Liver (tissue), 9 donors: ENCODE measurements around the gene RGS4. TPM values are rescaled to one million over a fixed set of nuclear protein-coding genes. Genes with fewer than 3 reads are reported as not detected.

Source experiments
- DNase-seq: peaks from one replicate; pipeline ENCODE4 v3.0.0-alpha.2; 2017; ENCODE audit warnings: low spot score
- H3K27ac ChIP-seq, 2 donors: one replicate each; pipeline ENCODE4 v1.7.0; 2013; ENCODE audit warnings: inconsistent platforms in 2 of 2, low read length in 2 of 2, control low read depth in 1 of 2, low read depth in 1 of 2, mild to moderate bottlenecking in 1 of 2
- H3K27me3 ChIP-seq, 4 donors: one replicate each; pipeline versions ENCODE4 v1.6.1 to v1.7.0; 2013; ENCODE audit warnings: low read length in 3 of 4, inconsistent platforms in 1 of 4, mild to moderate bottlenecking in 1 of 4, moderate library complexity in 1 of 4; ENCODE audit not compliant: control insufficient read depth in 4 of 4, insufficient read depth in 4 of 4
- H3K36me3 ChIP-seq, 4 donors: one replicate each; pipeline versions ENCODE4 v1.6.1 to v1.7.0; 2013; ENCODE audit warnings: low read length in 3 of 4, mild to moderate bottlenecking in 3 of 4, low read depth in 1 of 4, moderate library complexity in 1 of 4; ENCODE audit not compliant: control insufficient read depth in 4 of 4, insufficient read depth in 3 of 4
- H3K4me1 ChIP-seq, 4 donors: one replicate each; pipeline versions ENCODE4 v1.6.1 to v1.7.0; 2013; ENCODE audit warnings: low read length in 3 of 4, mild to moderate bottlenecking in 3 of 4, moderate library complexity in 1 of 4; ENCODE audit not compliant: control insufficient read depth in 4 of 4, insufficient read depth in 4 of 4
- H3K4me3 ChIP-seq, 3 donors: one replicate each; pipeline versions ENCODE4 v1.6.1 to v1.7.0; 2013; ENCODE audit warnings: low read length in 3 of 3, control low read depth in 1 of 3, low read depth in 1 of 3, mild to moderate bottlenecking in 1 of 3
- H3K9ac ChIP-seq, 2 donors: one replicate each; pipeline ENCODE4 v1.7.0; 2013; ENCODE audit warnings: low read length in 2 of 2, mild to moderate bottlenecking in 2 of 2, moderate library complexity in 2 of 2, control low read depth in 1 of 2, low read depth in 1 of 2
- H3K9me3 ChIP-seq, 4 donors: one replicate each; pipeline versions ENCODE4 v1.6.1 to v1.7.0; 2013; ENCODE audit warnings: low read length in 3 of 4; ENCODE audit not compliant: control insufficient read depth in 4 of 4
- EGR1 ChIP-seq, 2 donors: IDR thresholded peaks; 2 replicates each; pipeline ENCODE4 v1.6.1; 2016 to 2018; ENCODE audit warnings: antibody characterized with exemption in 2 of 2, low read depth in 2 of 2
- FOXA1 ChIP-seq: IDR thresholded peaks from 2 replicates; pipeline ENCODE4 v1.6.1; 2016; ENCODE audit warnings: antibody characterized with exemption
- GABPA ChIP-seq, 2 donors: IDR thresholded peaks in 1 of 2; conservative IDR thresholded peaks in 1 of 2; 2 replicates each; pipeline ENCODE4 v1.6.1; 2016; ENCODE audit warnings: antibody characterized with exemption in 2 of 2, mild to moderate bottlenecking in 1 of 2, moderate library complexity in 1 of 2
- HNF4A ChIP-seq, 2 donors: conservative IDR thresholded peaks; 2 replicates each; pipeline ENCODE4 v1.6.1; 2016; ENCODE audit warnings: antibody characterized with exemption in 2 of 2, mild to moderate bottlenecking in 2 of 2
- HNF4G ChIP-seq: IDR thresholded peaks from 2 replicates; pipeline ENCODE4 v1.6.1; 2016; ENCODE audit warnings: antibody characterized with exemption
- JUND ChIP-seq, 2 donors: IDR thresholded peaks; 2 replicates each; pipeline ENCODE4 v1.6.1; 2016; ENCODE audit warnings: antibody characterized with exemption in 2 of 2
- RAD21 ChIP-seq, 2 donors: IDR thresholded peaks; 2 replicates each; pipeline ENCODE4 v1.6.1; 2016; ENCODE audit warnings: antibody characterized with exemption in 2 of 2, mild to moderate bottlenecking in 2 of 2
- RXRA ChIP-seq, 2 donors: IDR thresholded peaks; 2 replicates each; pipeline ENCODE4 v1.6.1; 2017 to 2018; ENCODE audit warnings: antibody characterized with exemption in 2 of 2, mild to moderate bottlenecking in 1 of 2
- SP1 ChIP-seq: IDR thresholded peaks from 2 replicates; pipeline ENCODE4 v1.6.1; 2018; ENCODE audit warnings: antibody characterized with exemption, mild to moderate bottlenecking
- TAF1 ChIP-seq: conservative IDR thresholded peaks from 2 replicates; pipeline ENCODE4 v1.6.1; 2016; ENCODE audit warnings: antibody characterized with exemption, mild to moderate bottlenecking
- WGBS: extraction: QIAGEN DNeasy Blood & Tissue Kit; methylation state at CpG from one replicate; pipeline ENCODE4 v1.1.7; 2013; 5-methylcytosine and 5-hydroxymethylcytosine counted together
- polyA plus RNA-seq, 2 donors: library from polyadenylated mRNA; stranded (reverse) in 1 of 2; unstranded in 1 of 2; fragments of 200-250 nt in 1 of 2; fragments of >200 nt in 1 of 2; fragmentation: Nextera tagmentation in 1 of 2; extraction: Ambion mirVana in 1 of 2; gene quantifications; one replicate each; pipeline versions ENCODE4 v1.2.1 to v1.2.3, GENCODE V29; 2013 to 2015
- total RNA-seq, 2 donors: library from RNA; depleted of rRNA; stranded (reverse); fragments of >200 nt; gene quantifications; one replicate each; pipeline ENCODE4 v1.2.3, GENCODE V29; 2014
- TF ChIP-seq, protein P1 (sequence below): IDR thresholded peaks from 2 replicates; pipeline ENCODE4 v1.6.1; 2016; ENCODE audit warnings: antibody characterized with exemption, mild to moderate bottlenecking
- TF ChIP-seq, protein P2 (sequence below): fragments of 150-350 bp; IDR thresholded peaks from 2 replicates; pipeline ENCODE4 v1.5.1; 2017; ENCODE audit warnings: improper control_type of control experiment, low read depth, low read length; ENCODE audit not compliant: missing input control
- TF ChIP-seq, protein P3 (sequence below): IDR thresholded peaks from 2 replicates; pipeline ENCODE4 v1.6.1; 2016; ENCODE audit warnings: antibody characterized with exemption
- TF ChIP-seq, protein P4 (sequence below): IDR thresholded peaks from 2 replicates; pipeline ENCODE4 v1.6.1; 2016; ENCODE audit warnings: antibody characterized with exemption
- donor health status: healthy.
- donor health status: healthy.
- donor health status: healthy.
- donor health status: healthy.
- donor health status: healthy.

The RGS4 gene
- total RNA-seq (under 1 TPM; 0.37 to 0.84 TPM), polyA plus RNA-seq (1 to 10 TPM in 1 of 2 donors, under 1 TPM in 1; 0.67 to 1.4 TPM)

DNA sequence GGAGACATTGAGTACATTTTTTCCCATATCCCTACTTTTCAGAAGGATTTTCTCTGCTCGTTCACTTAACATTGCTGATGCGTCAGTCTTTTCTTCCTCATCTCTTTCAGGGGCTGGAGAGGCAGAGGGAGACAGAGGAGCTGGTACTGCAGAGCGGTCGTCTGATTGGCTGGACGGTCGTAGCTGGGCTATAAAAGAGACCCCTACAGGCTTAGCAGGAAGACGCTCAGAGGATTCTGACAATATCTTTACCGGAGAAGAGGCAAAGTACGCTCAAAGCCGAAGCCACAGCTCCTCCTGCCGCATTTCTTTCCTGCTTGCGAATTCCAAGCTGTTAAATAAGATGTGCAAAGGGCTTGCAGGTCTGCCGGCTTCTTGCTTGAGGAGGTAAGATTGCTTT lies at the start of gene RGS4:
Gene RGS4, plus strand, starts transcription at position 220 of the 400 bp plus-strand sequence. Its CDS starts 124 bp downstream, at position 344.
- TF ChIP-seq, protein P1, sequence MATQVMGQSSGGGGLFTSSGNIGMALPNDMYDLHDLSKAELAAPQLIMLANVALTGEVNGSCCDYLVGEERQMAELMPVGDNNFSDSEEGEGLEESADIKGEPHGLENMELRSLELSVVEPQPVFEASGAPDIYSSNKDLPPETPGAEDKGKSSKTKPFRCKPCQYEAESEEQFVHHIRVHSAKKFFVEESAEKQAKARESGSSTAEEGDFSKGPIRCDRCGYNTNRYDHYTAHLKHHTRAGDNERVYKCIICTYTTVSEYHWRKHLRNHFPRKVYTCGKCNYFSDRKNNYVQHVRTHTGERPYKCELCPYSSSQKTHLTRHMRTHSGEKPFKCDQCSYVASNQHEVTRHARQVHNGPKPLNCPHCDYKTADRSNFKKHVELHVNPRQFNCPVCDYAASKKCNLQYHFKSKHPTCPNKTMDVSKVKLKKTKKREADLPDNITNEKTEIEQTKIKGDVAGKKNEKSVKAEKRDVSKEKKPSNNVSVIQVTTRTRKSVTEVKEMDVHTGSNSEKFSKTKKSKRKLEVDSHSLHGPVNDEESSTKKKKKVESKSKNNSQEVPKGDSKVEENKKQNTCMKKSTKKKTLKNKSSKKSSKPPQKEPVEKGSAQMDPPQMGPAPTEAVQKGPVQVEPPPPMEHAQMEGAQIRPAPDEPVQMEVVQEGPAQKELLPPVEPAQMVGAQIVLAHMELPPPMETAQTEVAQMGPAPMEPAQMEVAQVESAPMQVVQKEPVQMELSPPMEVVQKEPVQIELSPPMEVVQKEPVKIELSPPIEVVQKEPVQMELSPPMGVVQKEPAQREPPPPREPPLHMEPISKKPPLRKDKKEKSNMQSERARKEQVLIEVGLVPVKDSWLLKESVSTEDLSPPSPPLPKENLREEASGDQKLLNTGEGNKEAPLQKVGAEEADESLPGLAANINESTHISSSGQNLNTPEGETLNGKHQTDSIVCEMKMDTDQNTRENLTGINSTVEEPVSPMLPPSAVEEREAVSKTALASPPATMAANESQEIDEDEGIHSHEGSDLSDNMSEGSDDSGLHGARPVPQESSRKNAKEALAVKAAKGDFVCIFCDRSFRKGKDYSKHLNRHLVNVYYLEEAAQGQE = no peak
- TF ChIP-seq, protein P2, sequence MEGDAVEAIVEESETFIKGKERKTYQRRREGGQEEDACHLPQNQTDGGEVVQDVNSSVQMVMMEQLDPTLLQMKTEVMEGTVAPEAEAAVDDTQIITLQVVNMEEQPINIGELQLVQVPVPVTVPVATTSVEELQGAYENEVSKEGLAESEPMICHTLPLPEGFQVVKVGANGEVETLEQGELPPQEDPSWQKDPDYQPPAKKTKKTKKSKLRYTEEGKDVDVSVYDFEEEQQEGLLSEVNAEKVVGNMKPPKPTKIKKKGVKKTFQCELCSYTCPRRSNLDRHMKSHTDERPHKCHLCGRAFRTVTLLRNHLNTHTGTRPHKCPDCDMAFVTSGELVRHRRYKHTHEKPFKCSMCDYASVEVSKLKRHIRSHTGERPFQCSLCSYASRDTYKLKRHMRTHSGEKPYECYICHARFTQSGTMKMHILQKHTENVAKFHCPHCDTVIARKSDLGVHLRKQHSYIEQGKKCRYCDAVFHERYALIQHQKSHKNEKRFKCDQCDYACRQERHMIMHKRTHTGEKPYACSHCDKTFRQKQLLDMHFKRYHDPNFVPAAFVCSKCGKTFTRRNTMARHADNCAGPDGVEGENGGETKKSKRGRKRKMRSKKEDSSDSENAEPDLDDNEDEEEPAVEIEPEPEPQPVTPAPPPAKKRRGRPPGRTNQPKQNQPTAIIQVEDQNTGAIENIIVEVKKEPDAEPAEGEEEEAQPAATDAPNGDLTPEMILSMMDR = peak; percentile 17
- no peak for TF ChIP-seq RXRA (IDR thresholded peaks at IDR 0.05)
- peak; percentile 5 for TF ChIP-seq TAF1
- peak; percentile 55 to 57 for TF ChIP-seq RAD21 (IDR thresholded peaks at IDR 0.05)
- Histone ChIP-seq H3K27ac (peak within 1 kb of the TSS in 1 of 2 donors; percentile 21), H3K4me3 (peak within 1 kb of the TSS in 1 of 3 donors; percentile 17), H3K36me3 (no peaks in the 10 kb centered on the region), H3K9me3 (no peaks in the 10 kb centered on the region), H3K4me1 (peaks cover 0 to 2% (median 0%) of the 10 kb centered on the region in 4 donors), H3K9ac (peak within 1 kb of the TSS in 1 of 2 donors; percentile 13), H3K27me3 (peaks cover 0 to 16% (median 3%) of the 10 kb centered on the region in 4 donors)
- WGBS = 4% methylated on average over 13 of the region's 13 CpGs
- no peak for DNase-seq

DNA sequence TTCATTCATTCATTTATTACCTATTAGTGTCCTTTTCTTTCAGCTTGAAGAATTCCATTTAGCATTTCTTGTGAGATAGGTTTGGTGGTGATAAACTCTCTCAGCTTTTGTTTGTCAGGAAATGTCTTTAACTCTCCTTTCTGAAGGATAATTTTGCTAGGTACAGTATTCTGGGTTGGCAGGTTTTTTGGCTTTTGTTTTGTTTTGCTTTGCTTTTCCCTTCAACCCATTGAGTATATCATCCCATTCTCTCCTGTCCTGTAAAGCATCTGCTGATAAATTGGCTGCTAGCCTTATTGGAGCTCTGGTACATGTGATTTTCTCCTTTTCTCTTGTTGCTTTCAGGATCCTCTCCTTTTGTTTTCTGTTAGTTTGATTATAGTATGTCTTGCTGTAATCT lies 47.0 kb upstream of the RGS4 start:
- no peak for DNase-seq
- H3K4me3 ChIP-seq = no peak overlapping the region
- H3K9ac ChIP-seq = no peak overlapping the region
- H3K9me3 ChIP-seq = peaks cover 2 to 4% (median 4%) of the 10 kb centered on the region in 4 donors
- TF ChIP-seq FOXA1 = no peak
- TF ChIP-seq HNF4A (conservative IDR thresholded peaks at IDR 0.05) = no peak
- TF ChIP-seq SP1 = no peak
- TF ChIP-seq TAF1 = no peak
- no peak for TF ChIP-seq HNF4G
- TF ChIP-seq, protein P2 = no peak
- no peaks in the 10 kb centered on the region for H3K4me1 ChIP-seq
- H3K36me3 ChIP-seq = no peaks in the 10 kb centered on the region
- no peak overlapping the region for H3K27ac ChIP-seq
- no peaks in the 10 kb centered on the region for H3K27me3 ChIP-seq

DNA sequence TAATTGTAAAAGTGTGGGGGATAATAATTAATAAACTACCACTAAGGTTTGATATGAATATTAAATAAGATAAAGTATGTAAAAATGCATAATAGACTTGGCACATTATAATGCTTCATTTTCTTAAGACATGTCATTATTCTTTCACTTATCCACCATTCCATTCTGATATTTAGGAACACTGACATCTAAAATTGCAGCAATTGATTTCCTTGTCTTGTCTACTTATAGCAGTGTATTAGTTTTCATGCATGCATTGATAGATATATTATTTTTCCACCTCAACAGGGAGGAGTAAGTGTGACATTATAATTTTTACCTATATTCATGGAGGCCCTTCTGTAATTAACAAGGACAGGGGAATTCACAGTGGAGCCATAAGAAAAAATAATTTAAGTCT lies 41.6 kb upstream of the RGS4 start:
- peaks cover 0 to 1% (median 0%) of the 10 kb centered on the region in 4 donors for H3K9me3 ChIP-seq
- no peaks in the 10 kb centered on the region for H3K4me1 ChIP-seq
- no peak for DNase-seq
- no peak overlapping the region for H3K27ac ChIP-seq
- H3K36me3 ChIP-seq = no peaks in the 10 kb centered on the region
- no peak overlapping the region for H3K9ac ChIP-seq
- no peak overlapping the region for H3K4me3 ChIP-seq
- no peaks in the 10 kb centered on the region for H3K27me3 ChIP-seq
- TF ChIP-seq TAF1 (no peak), GABPA (IDR thresholded peaks at IDR 0.05 in 1 of 2, conservative IDR thresholded peaks at IDR 0.05 in 1 of 2) (no peak), EGR1 (IDR thresholded peaks at IDR 0.05; ENCODE audit: low read depth in 2 of 2) (no peak), HNF4G (no peak), JUND (IDR thresholded peaks at IDR 0.05) (no peak)
- TF ChIP-seq, protein P2 = no peak
- TF ChIP-seq, protein P3, sequence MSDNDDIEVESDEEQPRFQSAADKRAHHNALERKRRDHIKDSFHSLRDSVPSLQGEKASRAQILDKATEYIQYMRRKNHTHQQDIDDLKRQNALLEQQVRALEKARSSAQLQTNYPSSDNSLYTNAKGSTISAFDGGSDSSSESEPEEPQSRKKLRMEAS = no peak
- TF ChIP-seq, protein P4, sequence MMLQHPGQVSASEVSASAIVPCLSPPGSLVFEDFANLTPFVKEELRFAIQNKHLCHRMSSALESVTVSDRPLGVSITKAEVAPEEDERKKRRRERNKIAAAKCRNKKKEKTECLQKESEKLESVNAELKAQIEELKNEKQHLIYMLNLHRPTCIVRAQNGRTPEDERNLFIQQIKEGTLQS = no peak
